HG02623 (cell line): ENCODE data around the gene GOLGA6L7.
"Not testable (repeated sequence)": the region's sequence is repeated elsewhere in the genome, so short reads cannot be mapped to it uniquely, and the experiment has no call there.

Source experiments
- ATAC-seq: cut with Tn5 transposase; IDR thresholded peaks from one replicate; pipeline ENCODE4 v1.9.1; 2021; ENCODE audit warnings: moderate library complexity; ENCODE audit not compliant: unreplicated experiment

Gene GOLGA6L7

DNA sequence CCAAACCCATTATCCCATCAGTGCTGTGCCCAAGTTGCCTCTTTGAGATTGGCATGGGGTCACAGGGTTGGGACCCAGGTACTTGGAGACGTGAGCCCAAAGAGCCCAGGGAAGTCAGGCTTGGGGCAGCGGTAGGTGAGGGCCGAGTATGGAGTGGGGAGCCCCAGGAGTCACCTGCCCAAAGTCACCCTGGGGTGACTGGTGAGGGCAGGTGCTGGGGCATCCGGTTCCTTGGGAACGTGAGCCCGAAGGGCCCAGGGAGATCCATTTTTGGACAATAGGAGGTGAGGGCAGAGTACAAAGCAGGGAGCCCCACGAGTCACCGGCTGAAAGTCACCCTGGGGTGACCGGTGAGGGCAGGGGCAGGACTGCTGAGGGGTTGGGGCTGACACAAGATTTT lies 485 bp downstream of the GOLGA6L7 start:
- ATAC-seq, result not testable (repeated sequence)

DNA sequence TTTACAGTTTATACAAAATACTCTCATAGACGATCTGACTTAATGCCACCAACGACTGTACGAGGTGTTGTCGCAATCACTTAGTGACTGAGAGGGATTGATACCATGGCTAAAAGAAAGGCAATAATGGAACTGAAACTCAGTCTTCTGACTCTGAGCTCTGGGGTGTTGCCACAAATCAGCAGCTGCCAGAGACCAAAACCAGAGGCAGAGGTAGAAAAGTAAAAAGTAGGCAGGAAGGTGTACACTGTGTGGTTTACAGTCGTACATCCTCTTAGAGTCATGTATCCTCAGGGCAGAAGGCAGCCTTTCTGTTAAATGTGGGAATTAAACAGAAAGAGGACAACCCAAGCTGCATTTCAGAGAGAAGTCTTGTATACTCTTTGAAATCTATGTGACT lies 1.2 kb downstream of the GOLGA6L7 start:
- not testable (repeated sequence) for ATAC-seq

DNA sequence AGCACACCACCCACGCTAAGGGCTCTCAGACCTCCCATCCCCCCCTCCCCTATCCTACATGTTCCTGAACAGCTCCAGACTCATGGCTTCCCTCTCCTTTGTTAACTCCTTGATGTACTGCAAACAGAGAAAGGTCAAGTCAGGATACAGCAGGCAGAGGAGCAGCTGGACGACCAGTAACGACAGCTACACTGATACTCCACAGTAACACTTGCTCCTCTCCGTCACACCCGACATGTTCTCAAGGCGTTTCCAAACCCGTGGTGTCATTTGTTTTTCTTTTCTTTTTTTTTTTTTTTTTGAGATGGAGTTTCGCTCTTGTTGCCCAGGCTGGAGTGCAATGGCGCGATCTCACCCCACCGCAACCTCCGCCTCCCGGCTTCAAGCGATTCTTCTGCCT lies 4.3 kb downstream of the GOLGA6L7 start:
- not testable (repeated sequence) for ATAC-seq

DNA sequence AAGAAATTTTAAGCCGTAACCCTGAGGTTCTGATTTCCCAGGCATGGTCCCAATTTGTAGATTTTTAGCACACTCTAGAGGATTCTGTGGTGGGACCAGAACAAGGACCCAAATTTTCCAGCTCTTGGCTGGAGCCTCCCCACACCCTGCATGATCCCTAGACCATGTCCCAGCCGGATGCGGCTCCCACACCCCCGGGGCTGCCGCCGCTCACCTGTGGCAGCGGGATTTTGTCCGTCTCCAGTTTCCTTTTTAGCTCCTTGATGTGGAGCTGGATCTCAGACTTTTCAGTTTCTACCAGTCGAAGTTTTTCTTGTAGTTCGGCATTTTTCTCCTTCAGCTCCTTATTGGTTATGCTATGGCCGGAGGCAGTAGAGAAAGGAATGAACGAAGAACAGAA lies 4.9 kb downstream of the GOLGA6L7 start:
- ATAC-seq, result not testable (repeated sequence)

DNA sequence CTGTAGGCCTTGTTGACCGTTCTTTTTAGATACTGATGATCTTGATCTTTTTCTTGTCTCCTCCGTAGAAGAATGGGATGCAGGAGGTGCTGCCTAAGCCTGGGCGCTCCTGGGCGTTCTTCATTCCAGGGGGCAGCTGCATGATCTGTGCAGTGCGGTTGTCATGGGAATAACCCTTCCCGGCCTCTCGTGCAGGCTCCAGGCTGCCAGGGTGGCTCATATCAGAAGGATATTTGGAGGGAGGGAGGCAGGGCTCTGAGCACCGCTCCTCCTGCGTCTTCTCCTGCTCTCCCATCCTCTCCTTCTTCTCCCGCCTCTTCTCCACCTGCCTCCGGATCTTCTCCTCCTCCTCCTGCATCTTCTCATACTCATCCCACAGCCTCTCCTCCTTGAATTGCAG lies 6.2 kb downstream of the GOLGA6L7 start:
- ATAC-seq, result not testable (repeated sequence)

DNA sequence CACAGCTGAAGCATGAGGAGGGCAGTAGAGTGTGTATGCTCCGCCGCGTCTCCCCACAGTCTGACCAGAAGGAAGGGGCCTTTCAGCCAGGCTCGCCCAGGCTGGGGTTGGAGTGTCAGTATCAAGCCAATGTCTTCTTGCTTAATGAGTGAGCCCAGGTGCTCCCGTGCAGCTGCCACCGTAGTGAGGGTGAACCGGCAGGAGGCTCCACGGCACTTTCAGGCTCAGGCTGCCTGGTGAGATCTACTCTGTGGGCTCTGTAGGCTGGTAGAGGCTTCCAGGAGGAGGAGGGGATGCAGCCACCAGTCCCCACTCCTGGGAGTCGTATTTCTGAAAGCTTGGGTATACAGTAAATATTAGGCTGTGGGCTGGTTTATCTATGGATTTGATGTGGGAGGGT lies 8.2 kb downstream of the GOLGA6L7 start:
- ATAC-seq, result not testable (repeated sequence)

DNA sequence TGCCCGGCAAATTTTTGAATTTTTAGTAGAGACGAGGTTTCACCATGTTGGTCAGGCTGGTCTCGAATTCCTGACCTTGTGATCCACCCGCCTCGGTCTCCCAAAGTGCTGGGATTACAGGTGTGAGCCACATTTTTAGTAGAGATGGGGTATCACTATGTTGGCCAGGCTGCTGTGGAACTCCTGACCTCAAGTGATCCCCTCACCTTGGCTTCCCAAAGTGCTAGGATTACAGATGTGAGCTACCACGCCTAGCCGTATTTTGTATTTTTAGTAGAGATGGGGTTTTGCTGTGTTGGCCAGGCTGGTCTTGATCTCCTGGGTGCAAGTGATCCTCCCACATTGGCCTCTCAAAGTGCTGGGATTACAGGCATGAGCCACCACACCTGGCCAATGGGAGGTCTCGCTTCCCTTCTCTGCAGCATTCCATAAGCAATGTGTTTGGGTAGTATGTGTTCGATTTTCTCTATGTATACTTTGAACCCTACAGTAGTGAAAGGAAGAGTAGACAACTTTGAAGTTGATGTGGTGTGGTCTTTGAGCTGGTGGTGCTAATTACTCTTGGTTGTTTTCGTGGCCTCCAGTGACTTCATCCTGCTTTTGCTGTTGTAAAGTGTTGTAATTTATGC lies 13.4 kb downstream of the GOLGA6L7 start:
- not testable (repeated sequence) for ATAC-seq

DNA sequence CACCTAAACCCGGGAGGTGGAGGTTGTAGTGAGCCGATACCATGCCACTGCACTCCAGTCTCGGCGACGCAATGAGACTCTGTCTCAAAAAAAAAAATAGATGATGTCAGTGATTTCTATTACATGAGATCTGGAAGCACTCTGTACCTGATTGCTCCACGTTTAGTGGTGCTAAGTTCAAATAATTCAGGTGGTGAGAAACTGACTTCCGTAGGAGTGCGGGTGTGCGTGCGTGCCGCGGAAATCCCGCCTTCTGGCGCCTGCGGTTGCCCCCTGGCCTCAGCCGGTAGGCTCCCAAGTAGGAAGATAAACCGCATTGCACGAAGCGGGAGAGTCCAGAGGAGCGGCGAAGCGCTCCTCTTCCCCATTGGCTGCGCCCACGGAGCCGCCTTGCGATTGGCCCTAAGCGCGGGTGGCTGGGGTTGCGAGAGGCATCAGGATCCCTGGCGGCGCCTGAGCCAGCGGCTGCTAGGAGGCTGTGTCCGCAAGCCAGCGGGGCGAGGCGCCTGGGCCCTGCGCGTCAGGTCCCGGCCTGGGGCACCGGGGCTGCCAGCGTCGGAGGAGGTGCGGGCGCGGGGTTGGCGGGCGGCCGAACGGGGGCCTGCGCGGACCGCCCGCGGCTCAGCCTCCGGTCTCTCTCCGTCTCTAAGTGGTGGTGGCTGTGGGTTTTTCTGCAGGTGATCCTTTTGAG lies 16.4 kb downstream of the GOLGA6L7 start:
- ATAC-seq, result not testable (repeated sequence)

DNA sequence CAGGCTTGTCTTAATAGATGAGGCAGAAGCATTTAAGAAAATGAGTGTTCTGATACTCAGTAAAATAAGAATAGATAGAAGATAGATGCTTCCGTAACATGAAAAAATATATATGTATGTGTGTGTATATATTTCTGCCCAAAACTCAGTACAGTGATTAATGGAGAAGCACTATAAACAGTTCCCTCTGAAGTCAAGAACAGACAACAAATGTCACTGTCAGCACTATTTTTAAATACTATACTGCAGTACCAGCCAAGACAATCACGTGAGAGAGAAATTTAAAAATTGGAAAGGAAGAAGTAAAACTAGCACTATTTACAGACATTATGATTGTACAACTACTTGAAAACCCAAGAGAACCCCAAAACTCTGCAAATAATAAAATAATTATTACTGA lies 27.0 kb downstream of the GOLGA6L7 start:
- ATAC-seq, result not testable (repeated sequence)

DNA sequence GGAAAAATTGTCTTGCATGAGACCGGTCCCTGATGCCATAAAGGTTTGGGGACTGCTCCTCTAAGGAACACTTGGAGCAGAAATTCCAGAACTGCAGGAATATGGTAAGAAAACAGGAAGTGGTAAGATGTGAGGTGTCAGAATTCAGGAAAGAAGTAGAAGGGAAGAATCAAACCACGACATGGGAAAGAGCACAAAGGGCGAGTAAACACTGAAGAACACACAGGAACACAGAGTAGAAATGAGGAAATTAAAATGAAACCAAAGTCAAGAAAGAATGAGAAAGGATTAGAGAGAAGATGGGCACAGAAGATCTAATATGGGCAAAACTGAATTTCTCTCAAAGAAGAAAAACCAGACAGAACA lies 28.5 kb downstream of the GOLGA6L7 start:
- ATAC-seq, result not testable (repeated sequence)

DNA sequence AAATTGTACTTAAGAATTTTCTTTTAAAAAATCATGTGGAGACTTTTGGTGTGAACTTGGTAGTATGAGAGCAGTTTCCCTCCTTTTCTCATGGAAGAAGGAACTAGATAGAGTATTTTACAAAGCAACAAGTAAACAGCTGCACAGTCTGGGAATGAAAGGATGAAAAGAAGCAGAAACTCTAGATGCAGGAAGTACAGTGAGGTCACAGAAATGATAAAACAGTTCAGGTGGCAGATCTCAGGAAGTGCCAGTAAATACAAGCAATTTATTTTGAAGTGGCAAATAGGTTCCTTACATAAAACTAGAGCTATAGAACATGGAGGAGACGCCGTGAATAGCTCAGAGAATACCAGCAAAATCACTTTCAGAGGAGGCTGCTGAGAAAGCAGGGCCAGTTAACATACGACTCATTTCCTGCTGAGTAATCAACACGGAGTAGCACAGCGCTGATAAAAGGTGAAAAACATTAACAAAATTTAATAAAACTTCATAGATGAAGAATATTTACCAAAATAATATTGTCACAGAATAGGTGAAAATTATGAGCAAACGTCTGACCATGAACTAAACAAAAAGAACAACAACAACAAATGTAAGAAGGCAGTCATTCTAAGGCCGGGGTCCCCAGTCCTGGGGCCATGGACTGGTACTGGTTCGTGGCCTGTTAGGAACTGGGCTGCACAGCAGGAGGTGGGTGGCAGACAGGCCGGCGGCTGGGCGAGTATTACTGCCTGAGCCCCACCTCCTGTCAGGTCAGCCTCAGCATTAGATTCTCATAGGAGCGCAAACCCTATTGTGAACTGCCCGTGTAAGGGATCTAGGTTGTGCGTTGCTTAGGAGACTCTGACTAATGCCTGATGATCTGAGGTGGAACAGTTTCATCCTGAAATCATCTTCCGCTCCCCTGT lies 29.2 kb downstream of the GOLGA6L7 start:
- not testable (repeated sequence) for ATAC-seq

DNA sequence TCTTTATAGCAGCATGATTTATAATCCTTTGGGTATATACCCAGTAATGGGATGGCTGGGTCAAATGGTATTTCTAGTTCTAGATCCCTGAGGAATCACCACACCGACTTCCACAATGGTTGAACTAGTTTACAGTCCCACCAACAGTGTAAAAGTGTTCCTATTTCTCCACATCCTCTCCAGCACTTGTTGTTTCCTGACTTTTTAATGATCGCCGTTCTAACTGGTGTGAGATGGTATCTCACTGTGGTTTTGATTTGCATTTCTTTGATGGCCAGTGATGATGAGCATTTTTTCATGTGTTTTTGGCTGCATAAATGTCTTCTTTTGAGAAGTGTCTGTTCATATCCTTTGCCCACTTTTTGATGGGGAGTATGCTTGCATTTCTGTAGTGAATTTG lies 30.3 kb downstream of the GOLGA6L7 start:
- not testable (repeated sequence) for ATAC-seq

DNA sequence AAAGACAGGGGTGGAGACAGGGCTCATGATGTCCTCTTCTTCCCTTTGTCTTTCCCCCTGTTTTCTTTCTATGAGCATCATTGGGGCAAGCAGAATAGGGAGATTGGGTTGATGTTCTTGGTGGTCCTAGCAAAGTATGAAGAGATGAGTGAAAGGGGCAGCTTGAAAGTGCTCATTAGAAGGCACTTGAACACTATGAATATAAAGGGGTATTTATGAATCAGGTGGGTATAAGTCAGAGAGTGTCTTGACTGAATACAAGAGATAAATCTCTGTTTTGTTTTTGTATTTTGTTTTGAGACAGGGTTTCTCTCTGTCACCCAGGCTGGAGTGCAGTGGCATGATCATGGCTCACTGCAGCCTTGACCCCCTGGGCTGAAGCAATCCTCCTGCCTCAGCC lies 34.4 kb downstream of the GOLGA6L7 start:
- ATAC-seq, result not testable (repeated sequence)

DNA sequence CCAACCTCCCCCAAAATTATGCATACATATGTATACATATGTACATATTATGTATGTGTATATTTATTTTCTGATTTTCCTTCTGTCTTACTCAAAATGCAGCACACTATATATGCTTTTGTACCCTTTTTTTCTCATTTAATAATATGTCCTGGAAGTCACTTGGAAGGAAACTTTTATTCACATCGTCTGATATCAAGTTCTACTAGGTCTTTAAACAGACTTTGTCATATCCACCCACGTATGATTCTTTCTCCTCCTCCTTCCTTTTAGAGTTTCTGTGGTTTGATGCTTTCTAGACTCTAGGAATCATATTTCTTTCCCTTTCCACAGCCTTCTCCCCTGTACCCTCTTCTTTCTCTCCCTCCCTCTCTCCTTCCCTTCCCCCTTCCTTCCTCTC lies 35.1 kb downstream of the GOLGA6L7 start:
- ATAC-seq, result not testable (repeated sequence)

DNA sequence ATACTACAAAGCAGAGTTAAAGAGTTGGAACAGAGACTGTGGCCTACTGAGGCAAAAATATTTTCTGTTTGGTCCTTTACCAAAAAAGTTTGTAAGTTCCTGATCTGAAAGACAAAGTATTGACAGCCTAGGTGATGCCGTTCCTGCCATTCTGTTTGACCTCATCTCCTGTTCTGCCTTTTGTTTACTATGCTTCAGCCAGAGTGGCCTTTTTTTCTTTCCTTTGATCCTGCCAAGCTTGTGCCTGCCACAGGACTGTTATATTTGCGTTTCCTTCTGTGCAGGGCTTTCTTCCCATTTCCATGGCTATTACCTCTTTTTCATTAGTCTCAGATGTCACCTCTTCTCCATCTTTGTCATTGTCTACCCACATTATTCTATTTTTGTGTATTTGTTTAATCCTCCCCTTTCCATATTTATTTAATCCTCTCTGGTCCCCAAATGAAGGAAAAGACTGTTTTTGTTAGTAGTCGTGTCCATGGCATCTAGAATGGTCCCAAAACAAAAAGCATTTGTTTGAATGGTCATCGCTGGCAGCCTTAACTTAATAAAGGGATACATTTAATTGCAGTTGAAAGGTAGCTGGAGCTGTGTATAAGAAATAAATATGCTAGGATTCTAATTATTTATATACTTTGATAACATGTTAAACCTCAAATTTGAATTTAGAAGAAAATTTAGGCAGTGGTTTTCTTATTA lies 36.4 kb downstream of the GOLGA6L7 start:
- not testable (repeated sequence) for ATAC-seq

DNA sequence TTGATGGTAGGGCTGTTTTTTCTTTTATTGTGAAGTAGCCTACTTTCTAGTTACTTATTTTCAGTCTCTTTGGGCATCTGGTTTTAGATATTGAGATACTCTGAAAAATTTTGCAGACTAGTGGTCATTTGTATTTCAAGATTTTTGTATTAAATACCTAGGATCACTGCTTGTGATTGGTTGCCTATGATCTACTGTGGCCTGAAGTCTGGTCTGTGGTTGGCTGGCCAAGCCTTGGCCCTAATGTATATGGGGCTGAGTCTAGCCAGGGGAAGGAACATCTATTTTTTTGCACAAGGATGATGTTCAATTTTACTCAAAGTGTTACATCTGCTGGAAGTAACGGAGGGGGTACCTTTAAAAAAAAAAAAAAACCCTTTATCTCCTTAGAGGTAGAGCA lies 38.0 kb downstream of the GOLGA6L7 start:
- ATAC-seq, result not testable (repeated sequence)

DNA sequence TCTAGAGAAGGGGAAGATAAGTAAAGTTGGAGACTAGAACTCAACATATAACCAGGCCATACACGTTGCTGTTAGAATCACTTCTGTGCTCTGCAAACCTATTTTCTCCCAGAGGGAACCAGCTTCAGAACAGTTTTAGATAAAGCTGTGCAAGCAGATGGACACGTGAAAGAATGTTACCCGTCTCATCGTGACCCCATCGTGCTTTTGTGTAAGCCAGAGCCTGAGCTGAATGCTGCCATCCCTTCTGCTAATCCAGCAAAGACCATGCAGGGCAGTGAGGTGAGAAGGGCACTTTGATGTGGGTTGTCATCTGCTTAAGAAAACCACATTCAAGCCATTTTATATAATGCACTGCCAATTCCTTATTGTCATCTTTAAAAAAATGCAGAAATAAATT lies 40.3 kb downstream of the GOLGA6L7 start:
- not testable (repeated sequence) for ATAC-seq

DNA sequence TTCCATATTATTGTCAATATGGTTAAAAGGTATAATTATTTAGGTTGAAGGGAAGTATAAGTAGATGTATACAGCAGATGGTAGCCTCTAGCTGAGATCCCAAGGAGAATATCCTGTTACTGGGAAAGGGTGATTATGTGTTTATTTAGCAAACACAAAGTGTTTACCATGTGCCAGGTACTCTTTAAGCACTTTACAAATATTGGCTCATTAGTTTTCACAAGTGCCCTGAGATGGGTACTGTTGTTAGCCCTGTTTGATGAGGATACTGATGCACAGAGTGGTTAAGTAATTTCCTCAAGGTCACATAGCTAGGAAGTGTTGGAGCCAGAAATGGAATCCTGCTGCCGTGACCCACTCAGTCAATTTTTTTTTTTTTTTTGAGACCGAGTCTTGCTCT lies 48.1 kb downstream of the GOLGA6L7 start:
- ATAC-seq, result not testable (repeated sequence)

DNA sequence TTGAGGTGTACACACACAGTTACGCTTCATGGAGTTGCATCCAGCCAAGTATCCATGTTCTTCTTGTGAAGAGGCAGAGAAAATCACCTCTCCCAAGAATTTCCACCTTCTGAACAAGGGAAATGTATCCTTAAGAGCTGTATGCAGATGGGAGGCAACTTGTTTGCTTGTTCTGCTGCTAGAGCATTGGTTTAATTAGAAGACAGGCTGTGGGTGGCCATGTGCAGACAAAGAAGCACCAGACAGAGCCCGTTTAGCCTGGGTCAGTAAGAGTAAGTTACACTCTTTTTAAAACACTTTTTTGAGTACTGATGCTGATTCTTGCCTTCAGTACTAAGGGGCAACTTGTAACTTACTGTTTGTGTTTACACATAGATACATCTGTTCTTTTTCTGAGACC lies 50.2 kb downstream of the GOLGA6L7 start:
- not testable (repeated sequence) for ATAC-seq

DNA sequence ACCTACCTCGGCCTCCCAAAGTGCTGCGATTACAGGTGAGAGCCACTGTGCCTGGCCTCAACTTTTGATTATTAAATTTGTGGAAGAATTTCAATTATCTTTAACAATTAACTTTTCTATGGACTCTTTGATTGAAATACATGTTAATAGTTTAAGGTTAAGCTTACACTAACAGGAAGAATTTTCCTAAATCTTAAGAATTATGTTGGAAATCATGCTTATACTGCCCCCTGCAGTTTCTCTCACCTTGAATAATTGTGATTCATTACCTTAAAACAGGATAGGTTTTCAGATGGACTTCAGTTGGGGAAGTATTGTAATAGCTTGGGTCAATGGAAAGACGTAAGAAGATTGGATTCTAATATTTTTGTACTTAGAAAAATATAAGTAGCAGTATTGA lies 54.2 kb downstream of the GOLGA6L7 start:
- not testable (repeated sequence) for ATAC-seq
